ENCODE results near the gene ZNF214. TPM values are rescaled to one million over a fixed set of nuclear protein-coding genes. Genes with fewer than 3 reads are reported as not detected.

ZNF214 gene
- 1 to 10 TPM in 1 of 2 donors, under 1 TPM in 1; 0.74 to 1.3 TPM for total RNA-seq

GRCh38 chr11:7020183-7020917, at the start of gene ZNF214, which contains the start of gene NLRP14:
Gene ZNF214, minus strand, starts transcription at chr11:7020346. Its CDS starts 17,511 bp downstream, at chr11:7002835.
Gene NLRP14, plus strand, starts transcription at chr11:7020479. Its CDS starts 18,108 bp downstream, at chr11:7038587.
- Histone ChIP-seq H3K4me1 (peaks cover 0 to 3% of the 10 kb centered on the region in 2 donors), H3K27me3 (no peaks in the 10 kb centered on the region), H3K36me3 (no peaks in the 10 kb centered on the region), H3K9me3 (no peaks in the 10 kb centered on the region), H3K27ac (peak within 1 kb of the TSS; percentile 52 to 65), H3K4me3 (peak within 1 kb of the TSS; percentile 43 to 61)
- peak; percentile 96 for DNase-seq (ENCODE audit: low spot score)
- no peak for TF ChIP-seq CTCF (IDR thresholded peaks at IDR 0.05)

- TF ChIP-seq CTCF (IDR thresholded peaks at IDR 0.05): no peak
- H3K36me3 ChIP-seq: no peaks in the 10 kb centered on the region
- no peak overlapping the region for H3K27ac ChIP-seq
- DNase-seq (ENCODE audit: low spot score): no peak
- no peaks in the 10 kb centered on the region for H3K27me3 ChIP-seq
- no peak overlapping the region for H3K4me3 ChIP-seq
- peaks cover 0 to 6% of the 10 kb centered on the region in 2 donors for H3K4me1 ChIP-seq
- H3K9me3 ChIP-seq: no peaks in the 10 kb centered on the region
These were observed 42.4 kb upstream of the ZNF214 start for GRCh38 chr11:7062534-7062933.

- no peaks in the 10 kb centered on the region for H3K36me3 ChIP-seq
- no peak overlapping the region for H3K27ac ChIP-seq
- peaks cover 0 to 7% of the 10 kb centered on the region in 2 donors for H3K4me1 ChIP-seq
- TF ChIP-seq CTCF (IDR thresholded peaks at IDR 0.05): no peak
- no peak overlapping the region for H3K4me3 ChIP-seq
- no peak for DNase-seq (ENCODE audit: low spot score)
- H3K9me3 ChIP-seq: no peaks in the 10 kb centered on the region
- no peaks in the 10 kb centered on the region for H3K27me3 ChIP-seq
These were observed 40.7 kb upstream of the ZNF214 start for GRCh38 chr11:7060868-7061267.

GRCh38 chr11:7057641-7058040, 37.5 kb upstream of the ZNF214 start:
- no peaks in the 10 kb centered on the region for H3K36me3 ChIP-seq
- H3K4me1 ChIP-seq: peaks cover 0 to 7% of the 10 kb centered on the region in 2 donors
- no peak overlapping the region for H3K4me3 ChIP-seq
- DNase-seq (ENCODE audit: low spot score): no peak
- H3K9me3 ChIP-seq: no peaks in the 10 kb centered on the region
- peak overlapping the region in 1 of 2 donors; percentile 38 for H3K27ac ChIP-seq
- no peaks in the 10 kb centered on the region for H3K27me3 ChIP-seq
- TF ChIP-seq CTCF (IDR thresholded peaks at IDR 0.05): no peak

GRCh38 chr11:7056828-7057513, 36.8 kb upstream of the ZNF214 start:
- Histone ChIP-seq H3K27ac (peak overlapping the region in 1 of 2 donors; percentile 38), H3K36me3 (no peaks in the 10 kb centered on the region), H3K4me1 (peaks cover 0 to 7% of the 10 kb centered on the region in 2 donors), H3K4me3 (no peak overlapping the region), H3K9me3 (no peaks in the 10 kb centered on the region), H3K27me3 (no peaks in the 10 kb centered on the region)
- TF ChIP-seq CTCF (IDR thresholded peaks at IDR 0.05): no peak
- no peak for DNase-seq (ENCODE audit: low spot score)
